ENCODE results near the gene ZNF772. TPM values are rescaled to one million over a fixed set of nuclear protein-coding genes. Genes with fewer than 3 reads are reported as not detected.

ZNF772 gene
- total RNA-seq, 1 experiment from 2014 or later = 11.4 TPM

GRCh38 chr19:57512845-57513244 is 35.5 kb upstream of the ZNF772 start:
- H3K79me2 ChIP-seq (ENCODE audit: insufficient read depth, low read length) = no peaks in the 10 kb centered on the region
- Mint-ChIP-seq H3K4me1 (no peaks in the 10 kb centered on the region), H3K27me3 (ENCODE audit: low read depth) (peaks cover 2% of the 10 kb centered on the region), H3K9me3 (peaks cover 62 to 69% of the 10 kb centered on the region in 2 experiments), H3K36me3 (ENCODE audit: insufficient read depth in 1 of 3, low read depth in 3 of 3) (peaks cover 23 to 60% (median 33%) of the 10 kb centered on the region in 3 experiments), H3K4me3 (no peak overlapping the region), H3K27ac (no peak overlapping the region)
- no peak overlapping the region for H3T11ph ChIP-seq (ENCODE audit: low read length)
- H4K5ac ChIP-seq (ENCODE audit: insufficient read length, low read depth, low read length) = no peak overlapping the region
- H3K79me1 ChIP-seq (ENCODE audit: insufficient read depth, low read depth, low read length, poor library complexity, severe bottlenecking) = no peaks in the 10 kb centered on the region
- no peak overlapping the region for H3K27ac ChIP-seq (ENCODE audit: insufficient read length, low read depth, low read length)
- H3K4me2 ChIP-seq (ENCODE audit: insufficient read depth, insufficient read length, low read length) = no peak overlapping the region
- H3K23ac ChIP-seq (ENCODE audit: insufficient read length, low read depth, low read length) = no peak overlapping the region
- no peak overlapping the region for H2AK5ac ChIP-seq (ENCODE audit: insufficient read length, low read length)
- H3K4me1 ChIP-seq (ENCODE audit: insufficient read depth, low read length) = no peaks in the 10 kb centered on the region
- H2AFZ ChIP-seq (ENCODE audit: low read length) = no peak overlapping the region
- H3K9me3 ChIP-seq (ENCODE audit: control insufficient read depth, low read depth, low read length) = peaks cover 19% of the 10 kb centered on the region
- no CpG with 5 or more reads among the region's 6 CpGs for WGBS (ENCODE audit: extremely low coverage, insufficient read length, low lambda C conversion rate)
- H2BK120ac ChIP-seq (ENCODE audit: low read depth, low read length, poor library complexity, severe bottlenecking) = no peak overlapping the region
- no peaks in the 10 kb centered on the region for H3K27me3 ChIP-seq (ENCODE audit: insufficient read depth, low read length)
- no peak overlapping the region for H3K4ac ChIP-seq (ENCODE audit: low read depth, low read length)
- no peak overlapping the region for H4K91ac ChIP-seq (ENCODE audit: insufficient read length, low read depth, low read length)
- H3K9ac ChIP-seq (ENCODE audit: extremely low read depth, insufficient read length, low read length) = no peak overlapping the region
- H4K8ac ChIP-seq (replicated peaks; ENCODE audit: insufficient read length, low read depth, low read length) = no peak overlapping the region
- H3K56ac ChIP-seq (ENCODE audit: insufficient read length, low read depth, low read length) = no peak overlapping the region
- H2BK20ac ChIP-seq (ENCODE audit: low read depth, low read length, poor library complexity, severe bottlenecking) = no peak overlapping the region
- no peak overlapping the region for H3K18ac ChIP-seq (ENCODE audit: insufficient read length, low read depth, low read length)
- no peak for TF ChIP-seq CTCF (conservative IDR thresholded peaks at IDR 0.05)
- H4K20me1 ChIP-seq (ENCODE audit: control insufficient read depth, insufficient read depth, insufficient read length) = no peaks in the 10 kb centered on the region
- H2BK15ac ChIP-seq (ENCODE audit: low read depth, low read length) = no peak overlapping the region
- no peak overlapping the region for H2BK5ac ChIP-seq (ENCODE audit: insufficient read length, low read length)
- no peak for DNase-seq
- H2BK12ac ChIP-seq (ENCODE audit: insufficient read length, low read depth, low read length) = no peak overlapping the region
- H3K14ac ChIP-seq (ENCODE audit: insufficient read depth, low read length) = no peak overlapping the region
- H3K23me2 ChIP-seq (ENCODE audit: insufficient read length, low read depth, low read length, poor library complexity, severe bottlenecking) = no peaks in the 10 kb centered on the region
